ENCODE measurements around the gene SPAG17. TPM values are rescaled to one million over a fixed set of nuclear protein-coding genes. Genes with fewer than 3 reads are reported as not detected.
A peak's percentile ranks its signal among the peaks of the same experiment; 100 is the strongest.

SPAG17 gene
- total RNA-seq, 1 donor from 2014 or later, result 5.6 TPM

DNA sequence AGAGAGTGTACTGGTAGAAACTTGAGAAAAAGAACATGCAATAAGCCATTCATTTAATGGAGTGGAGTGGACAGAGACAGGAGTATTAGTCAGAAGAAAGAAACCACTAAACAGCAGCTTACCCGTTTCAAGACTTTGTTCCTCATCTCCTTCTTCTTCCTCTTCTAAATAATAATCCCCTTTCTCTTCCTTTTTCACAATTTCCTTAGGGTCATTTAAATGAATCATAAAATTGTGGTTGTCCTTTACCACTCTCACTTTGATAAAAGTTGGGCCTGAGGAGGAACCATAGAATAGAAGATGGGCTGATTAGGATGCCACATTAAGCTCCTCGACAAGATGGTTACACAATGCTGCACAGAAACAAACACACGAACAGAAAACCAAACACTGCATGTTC, 145.9 kb downstream of the SPAG17 start:
- Mint-ChIP-seq H3K4me1 (ENCODE audit: unreplicated experiment) (no peaks in the 10 kb centered on the region), H3K36me3 (no peaks in the 10 kb centered on the region), H3K27ac (no peak overlapping the region), H3K9me3 (no peaks in the 10 kb centered on the region), H3K4me3 (no peak overlapping the region), H3K27me3 (no peaks in the 10 kb centered on the region)
- TF ChIP-seq, protein P1, sequence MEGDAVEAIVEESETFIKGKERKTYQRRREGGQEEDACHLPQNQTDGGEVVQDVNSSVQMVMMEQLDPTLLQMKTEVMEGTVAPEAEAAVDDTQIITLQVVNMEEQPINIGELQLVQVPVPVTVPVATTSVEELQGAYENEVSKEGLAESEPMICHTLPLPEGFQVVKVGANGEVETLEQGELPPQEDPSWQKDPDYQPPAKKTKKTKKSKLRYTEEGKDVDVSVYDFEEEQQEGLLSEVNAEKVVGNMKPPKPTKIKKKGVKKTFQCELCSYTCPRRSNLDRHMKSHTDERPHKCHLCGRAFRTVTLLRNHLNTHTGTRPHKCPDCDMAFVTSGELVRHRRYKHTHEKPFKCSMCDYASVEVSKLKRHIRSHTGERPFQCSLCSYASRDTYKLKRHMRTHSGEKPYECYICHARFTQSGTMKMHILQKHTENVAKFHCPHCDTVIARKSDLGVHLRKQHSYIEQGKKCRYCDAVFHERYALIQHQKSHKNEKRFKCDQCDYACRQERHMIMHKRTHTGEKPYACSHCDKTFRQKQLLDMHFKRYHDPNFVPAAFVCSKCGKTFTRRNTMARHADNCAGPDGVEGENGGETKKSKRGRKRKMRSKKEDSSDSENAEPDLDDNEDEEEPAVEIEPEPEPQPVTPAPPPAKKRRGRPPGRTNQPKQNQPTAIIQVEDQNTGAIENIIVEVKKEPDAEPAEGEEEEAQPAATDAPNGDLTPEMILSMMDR (conservative IDR thresholded peaks at IDR 0.05), result no peak
- no peak for DNase-seq (ENCODE audit: extremely low spot score, unreplicated experiment)

DNA sequence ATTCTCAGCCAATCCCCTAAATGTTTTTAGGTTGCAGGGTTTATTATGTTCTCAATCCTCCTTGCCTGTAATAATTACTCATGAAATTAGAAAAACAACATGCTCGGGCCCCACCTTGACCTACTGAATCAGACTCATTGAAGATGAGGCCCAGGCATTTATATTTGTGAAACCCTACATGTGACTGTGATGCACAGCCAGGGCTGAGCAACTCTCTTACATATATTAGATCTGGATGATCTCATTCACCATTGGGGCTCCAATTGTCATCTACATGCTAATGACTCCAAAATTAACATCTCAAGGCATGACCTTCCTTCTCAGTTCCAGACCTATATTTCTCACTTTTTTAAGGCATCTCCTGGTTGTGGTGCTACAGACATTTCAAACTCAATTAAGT, 152.1 kb downstream of the SPAG17 start:
- H3K27me3 Mint-ChIP-seq, result no peaks in the 10 kb centered on the region
- TF ChIP-seq, protein P1 (conservative IDR thresholded peaks at IDR 0.05), result no peak

DNA sequence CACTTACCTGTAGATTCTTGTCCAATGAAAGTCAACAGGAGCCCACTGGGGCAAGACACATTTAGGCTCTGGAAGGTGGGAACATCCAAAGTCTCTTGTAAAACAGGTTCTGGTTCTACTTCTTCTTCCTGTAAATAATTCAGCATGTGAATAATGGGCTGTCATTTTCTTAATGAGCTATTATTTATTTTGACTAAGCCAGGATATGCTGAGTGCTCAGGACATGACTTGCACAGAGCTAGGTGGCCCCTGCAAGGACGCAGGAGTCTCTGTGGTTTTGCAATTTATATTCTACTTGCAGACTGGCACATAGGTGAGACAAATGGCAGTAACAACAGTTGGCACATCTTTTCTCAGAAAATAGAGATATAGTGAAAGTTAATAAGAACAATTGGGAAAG, 156.8 kb downstream of the SPAG17 start:
- Mint-ChIP-seq H3K4me3 (peak overlapping the region; percentile 46), H3K36me3 (no peaks in the 10 kb centered on the region), H3K9me3 (no peaks in the 10 kb centered on the region), H3K27me3 (no peaks in the 10 kb centered on the region), H3K4me1 (ENCODE audit: unreplicated experiment) (no peaks in the 10 kb centered on the region), H3K27ac (peak overlapping the region; percentile 30)
- TF ChIP-seq, protein P1 (conservative IDR thresholded peaks at IDR 0.05), result no peak
- DNase-seq (ENCODE audit: extremely low spot score, unreplicated experiment), result no peak

More for the DNA sequence above, 152.1 kb downstream of the SPAG17 start:
- H3K9me3 Mint-ChIP-seq, result no peaks in the 10 kb centered on the region
- no peaks in the 10 kb centered on the region for H3K36me3 Mint-ChIP-seq
- H3K27ac Mint-ChIP-seq, result no peak overlapping the region
- no peak for DNase-seq (ENCODE audit: extremely low spot score, unreplicated experiment)
- H3K4me1 Mint-ChIP-seq (ENCODE audit: unreplicated experiment), result no peaks in the 10 kb centered on the region
- H3K4me3 Mint-ChIP-seq, result no peak overlapping the region

DNA sequence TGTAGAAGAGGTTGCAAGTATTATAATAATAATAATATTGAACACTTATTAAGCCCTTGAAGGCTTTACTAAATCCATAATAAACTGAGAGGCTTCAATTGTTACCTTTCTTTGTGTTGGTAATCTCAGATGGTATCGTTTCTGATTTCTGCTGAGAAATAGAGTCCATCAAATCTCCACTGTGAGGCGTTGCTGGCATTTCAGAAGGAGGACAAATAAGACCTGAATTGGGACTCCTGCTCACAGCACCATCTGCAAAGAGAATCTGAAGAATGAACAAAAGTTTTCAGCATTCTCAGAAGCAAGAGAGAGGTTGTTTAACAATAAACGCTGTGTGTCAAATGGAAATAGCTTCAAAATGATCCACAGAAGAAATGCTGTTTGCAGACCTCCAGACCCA, 161.8 kb downstream of the SPAG17 start:
- no peak for DNase-seq (ENCODE audit: extremely low spot score, unreplicated experiment)
- Mint-ChIP-seq H3K27ac (no peak overlapping the region), H3K4me3 (no peak overlapping the region), H3K36me3 (no peaks in the 10 kb centered on the region), H3K9me3 (no peaks in the 10 kb centered on the region), H3K27me3 (no peaks in the 10 kb centered on the region), H3K4me1 (ENCODE audit: unreplicated experiment) (no peaks in the 10 kb centered on the region)
- TF ChIP-seq, protein P1 (conservative IDR thresholded peaks at IDR 0.05), result no peak

DNA sequence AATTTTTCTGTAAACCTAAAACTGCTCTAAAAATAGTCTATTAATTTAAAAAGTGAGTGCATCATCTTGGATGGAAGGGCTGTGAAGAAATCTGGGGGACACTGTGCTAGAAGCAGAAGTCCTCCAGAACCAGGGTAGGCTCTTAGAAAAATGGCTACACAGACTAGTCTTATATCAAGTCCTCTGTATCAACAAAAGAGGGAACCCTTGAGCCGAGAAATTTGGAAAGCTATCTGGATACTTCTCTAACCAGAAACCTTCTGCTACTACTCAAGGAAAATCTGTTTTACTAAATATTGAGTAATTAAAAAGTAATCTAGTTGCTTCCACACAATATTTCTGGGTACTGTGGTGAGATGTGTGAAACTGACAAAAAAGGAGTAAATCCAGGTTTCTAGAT, 163.4 kb downstream of the SPAG17 start:
- no peaks in the 10 kb centered on the region for H3K4me1 Mint-ChIP-seq (ENCODE audit: unreplicated experiment)
- no peaks in the 10 kb centered on the region for H3K27me3 Mint-ChIP-seq
- TF ChIP-seq, protein P1 (conservative IDR thresholded peaks at IDR 0.05), result no peak
- no peak for DNase-seq (ENCODE audit: extremely low spot score, unreplicated experiment)
- H3K9me3 Mint-ChIP-seq, result no peaks in the 10 kb centered on the region
- H3K4me3 Mint-ChIP-seq, result no peak overlapping the region
- no peaks in the 10 kb centered on the region for H3K36me3 Mint-ChIP-seq
- H3K27ac Mint-ChIP-seq, result no peak overlapping the region

DNA sequence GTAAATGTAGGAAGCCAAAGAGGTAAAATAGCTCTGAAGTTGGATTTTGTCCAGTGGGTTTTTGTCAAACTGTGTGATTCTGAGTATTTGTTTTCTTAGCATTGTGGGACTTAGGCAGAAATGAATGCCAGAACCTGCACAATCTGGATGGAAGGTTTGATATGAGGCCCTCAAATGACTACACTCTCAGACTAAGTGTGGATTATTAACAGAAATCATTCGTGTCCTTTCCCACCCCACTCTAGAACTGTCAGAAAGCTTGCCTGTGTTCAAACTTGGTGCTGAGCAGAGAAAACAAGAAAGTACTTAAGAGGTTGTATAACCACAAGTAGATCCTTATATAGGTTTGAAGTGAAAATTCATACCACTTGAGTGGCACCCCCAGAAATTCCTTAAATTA, 167.0 kb downstream of the SPAG17 start:
- no peak overlapping the region for H3K4me3 Mint-ChIP-seq
- TF ChIP-seq, protein P1 (conservative IDR thresholded peaks at IDR 0.05), result no peak
- no peaks in the 10 kb centered on the region for H3K9me3 Mint-ChIP-seq
- no peaks in the 10 kb centered on the region for H3K36me3 Mint-ChIP-seq
- peaks cover 1% of the 10 kb centered on the region for H3K4me1 Mint-ChIP-seq (ENCODE audit: unreplicated experiment)
- H3K27me3 Mint-ChIP-seq, result no peaks in the 10 kb centered on the region
- H3K27ac Mint-ChIP-seq, result no peak overlapping the region
- DNase-seq (ENCODE audit: extremely low spot score, unreplicated experiment), result no peak
